HG03460 (cell line): ENCODE data around the gene URAD.
"Not testable (repeated sequence)": the region's sequence is repeated elsewhere in the genome, so short reads cannot be mapped to it uniquely, and the experiment has no call there.

Experiments
- ATAC-seq: cut with Tn5 transposase; IDR thresholded peaks from one replicate; pipeline ENCODE4 v1.9.1; 2021; ENCODE audit not compliant: unreplicated experiment

Gene URAD

GRCh38 chr13:27971776-27972477 lies 16.6 kb downstream of the URAD start:
- no peak for ATAC-seq

GRCh38 chr13:27971236-27971645 lies 17.3 kb downstream of the URAD start:
- ATAC-seq: no peak

- ATAC-seq: no peak
These were observed 17.9 kb downstream of the URAD start for GRCh38 chr13:27970382-27971235.

GRCh38 chr13:27969866-27970229 lies 18.6 kb downstream of the URAD start:
- ATAC-seq: no peak

GRCh38 chr13:27969082-27969865 lies 19.2 kb downstream of the URAD start, which contains the start of gene CDX2:
Gene CDX2, minus strand, starts transcription at chr13:27969315. Its CDS starts 309 bp downstream, at chr13:27969006.
- no peak for ATAC-seq

GRCh38 chr13:27968316-27969081 lies 20.0 kb downstream of the URAD start:
- ATAC-seq: no peak

GRCh38 chr13:27967736-27968315 lies 20.7 kb downstream of the URAD start:
- ATAC-seq: no peak

- no peak for ATAC-seq
These were observed 21.2 kb downstream of the URAD start for GRCh38 chr13:27967203-27967735.

- no peak for ATAC-seq
These were observed 21.8 kb downstream of the URAD start for GRCh38 chr13:27966641-27967202.

GRCh38 chr13:27965740-27966640 lies 22.5 kb downstream of the URAD start:
- no peak for ATAC-seq

GRCh38 chr13:27965343-27965739 lies 23.2 kb downstream of the URAD start:
- no peak for ATAC-seq

- no peak for ATAC-seq
These were observed 23.7 kb downstream of the URAD start for GRCh38 chr13:27964741-27965323.

GRCh38 chr13:27964206-27964605 lies 24.3 kb downstream of the URAD start:
- not testable (repeated sequence) for ATAC-seq

- no peak for ATAC-seq
These were observed 25.0 kb downstream of the URAD start for GRCh38 chr13:27963491-27963890.

- no peak for ATAC-seq
These were observed 25.5 kb downstream of the URAD start for GRCh38 chr13:27962982-27963381.

GRCh38 chr13:27962128-27962841 lies 26.2 kb downstream of the URAD start:
- ATAC-seq: no peak

- ATAC-seq: no peak
These were observed 27.0 kb downstream of the URAD start for GRCh38 chr13:27961227-27962085.
